ENCODE data around the gene C1RL.

- TF ChIP-seq CTCF (IDR thresholded peaks at IDR 0.05) (no peak), POLR2A (IDR thresholded peaks at IDR 0.05) (no peak), POLR2AphosphoS5 (IDR thresholded peaks at IDR 0.05) (no peak)
Observed at GRCh38 chr12:7130701-7131501, 21.9 kb upstream of the C1RL start.
